HG03175 (cell line): ENCODE measurements around the gene SMIM20.
"Not testable (repeated sequence)": the region's sequence is repeated elsewhere in the genome, so short reads cannot be mapped to it uniquely, and the experiment has no call there.

Experiments used
- ATAC-seq: cut with Tn5 transposase; IDR thresholded peaks from one replicate; pipeline ENCODE4 v1.9.1; 2021; ENCODE audit warnings: mild to moderate bottlenecking, moderate library complexity; ENCODE audit not compliant: unreplicated experiment

The SMIM20 gene

DNA sequence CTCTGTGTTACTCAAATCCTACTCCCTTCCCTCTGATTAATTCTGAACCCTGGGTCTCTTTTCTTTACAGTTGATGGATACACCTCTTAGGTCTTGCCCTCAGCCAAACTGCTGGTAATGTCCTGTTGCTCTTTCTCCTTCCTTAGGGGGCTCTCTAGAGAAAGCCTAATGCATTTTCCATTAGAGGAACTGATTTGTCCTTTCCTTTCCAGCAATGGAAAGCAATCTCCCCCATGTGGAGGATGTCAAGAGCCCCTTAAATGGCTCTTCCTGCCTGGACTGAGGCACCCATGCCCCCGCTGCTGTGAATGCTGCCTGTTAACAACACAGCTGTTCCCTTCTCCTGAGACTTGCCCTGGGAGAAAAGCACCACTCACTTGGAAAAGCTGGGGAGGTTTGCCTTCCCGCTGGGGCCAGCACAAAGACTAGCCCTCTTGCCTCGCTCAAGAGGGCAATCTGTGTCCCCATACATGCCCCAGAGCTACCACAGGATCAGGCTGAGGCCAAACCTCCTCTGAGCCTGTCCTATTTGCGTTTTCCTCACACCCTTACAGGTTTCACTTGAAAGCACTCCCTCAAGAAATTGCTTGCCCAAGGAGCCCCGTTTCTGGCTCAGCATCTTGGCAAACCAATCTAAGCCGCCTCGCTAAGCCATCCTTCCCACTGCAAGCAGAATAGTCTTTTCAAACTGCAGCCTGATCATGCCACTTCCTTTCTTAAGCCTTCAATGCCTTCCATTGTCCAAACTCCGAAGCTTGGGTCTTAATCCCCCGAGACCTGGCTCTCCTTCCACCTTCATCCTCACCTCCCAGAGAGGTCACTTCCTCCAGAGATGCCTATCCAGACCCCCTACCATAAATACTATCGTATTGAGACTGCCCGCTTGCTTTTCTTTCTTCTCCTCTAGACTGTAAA is 23.2 kb upstream of the SMIM20 start:
- ATAC-seq = no peak

DNA sequence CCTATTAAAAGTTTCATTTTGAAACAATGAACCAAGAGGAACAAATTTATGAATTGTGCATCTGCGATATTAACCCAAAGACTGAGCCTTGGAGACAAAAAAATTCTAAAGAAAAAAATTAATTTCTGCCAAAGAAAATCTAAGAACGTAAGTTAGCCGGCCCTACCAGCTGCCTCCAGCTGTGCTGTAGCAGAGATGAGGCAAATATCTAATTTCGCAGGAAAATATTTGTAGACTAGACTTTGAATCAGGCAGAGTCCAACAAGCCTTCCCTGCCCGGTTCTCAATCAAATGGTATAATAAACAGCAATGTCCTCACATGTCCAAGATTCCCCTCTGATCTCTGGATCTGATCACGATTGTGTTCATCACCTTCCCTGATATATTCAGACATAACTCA is 21.2 kb upstream of the SMIM20 start:
- no peak for ATAC-seq

DNA sequence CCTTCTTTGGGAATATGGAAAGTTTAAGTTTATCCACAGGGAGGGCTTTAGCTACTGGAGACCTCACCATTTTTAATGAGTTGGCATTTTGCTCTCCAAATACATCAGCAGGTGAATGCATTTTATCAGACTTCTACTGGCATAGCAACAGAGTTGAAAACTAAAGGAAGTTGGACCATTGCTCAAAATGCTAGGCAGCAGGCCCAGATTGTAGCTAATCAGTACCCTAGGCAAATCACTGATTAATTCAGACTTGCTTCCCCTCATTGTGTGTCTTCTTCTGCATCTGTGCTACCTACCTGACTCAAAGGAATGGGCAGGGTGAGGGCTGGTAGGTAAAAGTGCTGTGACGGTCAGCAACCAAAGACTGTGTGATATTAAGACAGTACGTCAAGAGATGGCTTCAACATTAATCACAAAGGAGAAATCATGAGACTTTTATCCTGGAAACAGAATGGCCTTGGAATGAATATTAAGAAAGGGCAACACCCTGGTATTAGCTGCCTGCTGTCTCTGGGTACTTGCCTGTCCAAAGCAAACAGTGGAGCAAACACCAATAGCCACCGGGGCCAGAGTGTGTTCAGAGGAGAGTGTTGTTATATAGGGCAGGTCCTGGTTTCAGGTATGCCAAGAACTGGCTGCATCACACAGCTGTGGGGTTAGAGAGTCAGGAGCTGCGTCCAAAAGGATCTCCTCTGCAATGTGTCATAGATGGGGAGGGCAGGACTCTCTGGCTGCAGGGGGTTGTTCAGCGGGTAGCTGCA is 17.1 kb upstream of the SMIM20 start:
- ATAC-seq = no peak

DNA sequence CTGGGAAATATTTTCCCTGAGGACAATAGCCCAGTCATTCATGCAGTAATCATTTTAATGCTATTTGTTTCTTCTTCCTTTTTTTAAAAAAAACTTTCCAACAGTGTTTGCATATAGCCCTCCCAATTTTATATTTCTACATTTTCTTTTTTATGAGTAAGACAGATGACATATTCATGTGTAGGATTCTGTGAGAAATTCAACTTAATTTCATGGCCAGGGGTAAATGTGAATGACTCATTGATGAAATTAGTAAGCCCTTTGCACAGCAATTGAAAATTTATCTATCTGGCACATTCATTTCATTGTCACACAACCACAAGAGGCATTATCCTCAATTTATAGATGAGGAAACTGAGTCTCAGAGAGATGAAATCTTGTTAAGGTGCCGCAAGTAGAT is 13.7 kb upstream of the SMIM20 start:
- ATAC-seq = no peak

DNA sequence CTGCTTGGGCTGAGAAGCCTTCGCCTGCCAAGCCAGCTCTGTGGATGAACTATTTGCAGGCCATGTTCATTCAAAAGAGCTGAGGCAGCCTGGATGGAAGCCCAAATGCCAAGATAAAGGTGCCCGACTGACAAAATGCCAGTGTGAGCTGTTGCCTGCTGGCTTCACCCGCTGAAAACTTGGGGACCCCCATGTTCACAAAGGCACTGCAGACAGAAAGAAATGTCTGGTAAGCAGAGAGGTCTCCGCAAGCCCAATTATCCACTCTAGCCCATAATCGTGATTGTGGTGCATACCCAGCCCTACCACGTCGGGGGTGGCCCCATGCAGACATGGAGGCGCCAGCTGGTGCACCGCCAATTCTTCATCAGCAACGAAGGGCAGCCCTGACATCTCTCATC is 13.0 kb upstream of the SMIM20 start:
- ATAC-seq = no peak

DNA sequence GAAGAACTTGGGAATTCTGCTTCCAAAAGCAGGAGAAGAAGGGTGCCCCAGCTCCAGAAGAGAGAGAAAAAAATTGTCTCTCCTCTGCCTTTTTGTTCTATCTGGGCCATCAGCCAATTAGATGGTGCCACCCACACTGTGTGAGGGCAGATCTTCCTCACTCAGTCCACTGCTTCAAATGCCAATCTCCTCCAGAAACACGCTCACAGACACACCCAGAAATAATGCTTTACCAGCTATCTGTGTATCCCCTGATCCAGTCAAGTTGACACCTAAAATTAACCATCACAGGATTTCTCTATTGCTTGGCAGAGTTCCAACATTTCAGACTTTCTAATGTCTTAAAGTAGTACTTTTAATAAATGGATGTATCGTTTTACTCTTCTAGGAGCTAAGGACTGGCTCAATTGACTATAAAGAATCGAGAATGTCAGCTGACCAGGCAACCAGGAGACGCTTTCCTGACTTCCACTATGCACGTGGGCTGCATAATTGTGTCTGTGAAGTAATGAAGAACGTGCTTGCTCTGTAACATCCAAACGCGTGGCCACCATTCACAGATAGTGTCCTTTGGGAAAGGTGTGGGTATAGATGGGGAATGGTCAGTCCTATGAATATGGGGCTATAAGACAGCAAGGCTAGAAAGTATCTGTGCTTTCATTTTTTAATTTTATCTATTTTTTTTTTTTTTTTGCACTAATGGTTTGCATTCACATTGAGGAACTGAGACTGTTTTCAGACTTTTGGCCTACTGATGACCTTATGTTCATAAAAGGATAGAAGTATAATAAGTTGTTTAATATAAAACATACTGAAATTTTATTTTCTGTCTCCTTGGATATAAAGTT is 9.9 kb upstream of the SMIM20 start:
- ATAC-seq = peak; percentile 60

DNA sequence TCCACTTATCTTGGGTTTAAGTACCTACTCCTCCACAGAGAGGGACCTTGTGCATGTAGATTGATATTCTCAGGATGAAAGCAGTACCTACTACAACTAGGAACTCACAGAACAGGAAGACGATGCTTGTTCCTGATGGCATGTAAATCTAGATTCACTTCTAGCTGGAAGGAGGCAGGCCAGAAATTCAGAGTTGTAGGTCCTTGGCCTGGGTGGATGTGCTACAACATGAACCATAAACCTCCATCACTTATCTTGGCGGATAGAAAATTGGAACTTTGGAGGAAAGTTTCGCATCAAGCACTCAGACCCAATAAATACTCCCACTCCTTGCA is 9.3 kb upstream of the SMIM20 start:
- ATAC-seq = peak; percentile 42

DNA sequence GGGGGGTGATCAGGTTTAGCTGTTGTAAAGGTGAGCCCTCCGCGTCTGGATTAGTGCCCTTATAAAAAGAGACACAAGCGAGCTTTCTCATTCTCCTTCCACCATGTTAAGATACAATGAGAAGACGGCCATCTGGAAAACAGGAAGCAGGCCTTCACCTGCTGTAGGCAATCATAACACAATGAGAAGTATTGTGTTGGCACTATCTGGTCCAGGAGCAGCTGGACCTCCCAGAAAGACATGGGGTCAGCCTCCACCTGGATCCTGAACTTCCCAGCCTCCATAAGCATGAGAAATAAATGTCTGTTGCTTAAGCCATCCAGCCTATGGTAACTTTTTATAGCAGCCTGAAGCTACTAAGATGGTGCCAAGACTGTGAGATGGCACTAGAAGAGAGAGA is 8.6 kb upstream of the SMIM20 start:
- no peak for ATAC-seq

DNA sequence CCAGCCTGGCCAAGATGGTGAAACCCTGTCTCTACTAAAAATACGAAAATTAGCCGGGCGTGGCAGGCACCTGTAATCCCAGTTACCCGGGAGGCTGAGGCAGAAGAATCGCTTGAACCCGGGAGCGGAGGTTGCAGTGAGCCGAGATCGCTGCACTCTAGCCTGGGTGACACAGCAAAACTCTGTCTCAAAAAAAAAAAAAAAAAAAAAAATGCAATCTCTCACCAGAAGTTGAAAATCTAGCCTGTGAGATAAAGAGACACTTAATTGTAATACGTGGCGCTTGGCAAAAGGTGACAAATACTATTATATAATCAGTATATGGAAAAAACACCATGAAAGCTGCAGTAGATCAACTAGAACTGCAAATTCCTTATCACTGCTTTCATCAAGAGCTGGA is 7.9 kb upstream of the SMIM20 start:
- not testable (repeated sequence) for ATAC-seq

DNA sequence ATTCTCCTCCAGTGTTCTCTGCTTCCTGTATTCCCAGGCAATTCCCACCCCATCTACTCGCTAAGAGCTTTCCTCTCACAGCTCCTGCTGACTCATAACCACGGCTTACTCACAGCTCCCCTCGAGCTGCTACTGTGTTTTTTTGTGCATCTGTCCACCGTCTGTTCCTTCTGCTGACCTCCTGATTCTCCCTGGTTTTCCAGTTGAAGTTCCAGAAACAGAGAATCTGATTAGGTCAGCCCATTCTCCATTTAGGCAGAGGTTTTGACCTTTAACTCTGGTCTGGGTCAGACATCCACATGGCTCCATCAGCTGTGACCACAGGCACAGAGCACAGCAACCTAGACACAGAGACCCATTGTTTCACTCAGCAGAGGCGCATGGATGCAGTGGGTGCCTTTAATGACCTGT is 5.5 kb upstream of the SMIM20 start:
- ATAC-seq = no peak

DNA sequence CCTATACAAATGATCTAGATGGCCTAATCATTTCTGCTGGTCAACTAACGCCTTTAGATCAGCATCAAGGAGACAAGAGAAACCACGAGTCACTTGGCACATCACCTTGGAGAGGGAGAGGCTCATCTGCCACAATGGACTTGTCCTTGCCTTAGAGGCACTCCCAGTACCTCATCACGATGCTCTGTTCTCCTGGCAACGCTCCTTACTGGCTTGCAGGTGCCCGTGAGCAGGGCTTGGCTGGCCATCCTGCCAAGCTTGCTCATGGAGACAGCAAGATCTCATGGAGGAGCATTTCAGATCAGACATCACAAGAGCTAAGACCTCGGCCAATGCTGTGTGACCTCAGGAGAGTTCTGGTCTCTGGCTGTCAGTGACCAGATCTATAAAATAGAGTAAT is 2.7 kb upstream of the SMIM20 start:
- no peak for ATAC-seq

DNA sequence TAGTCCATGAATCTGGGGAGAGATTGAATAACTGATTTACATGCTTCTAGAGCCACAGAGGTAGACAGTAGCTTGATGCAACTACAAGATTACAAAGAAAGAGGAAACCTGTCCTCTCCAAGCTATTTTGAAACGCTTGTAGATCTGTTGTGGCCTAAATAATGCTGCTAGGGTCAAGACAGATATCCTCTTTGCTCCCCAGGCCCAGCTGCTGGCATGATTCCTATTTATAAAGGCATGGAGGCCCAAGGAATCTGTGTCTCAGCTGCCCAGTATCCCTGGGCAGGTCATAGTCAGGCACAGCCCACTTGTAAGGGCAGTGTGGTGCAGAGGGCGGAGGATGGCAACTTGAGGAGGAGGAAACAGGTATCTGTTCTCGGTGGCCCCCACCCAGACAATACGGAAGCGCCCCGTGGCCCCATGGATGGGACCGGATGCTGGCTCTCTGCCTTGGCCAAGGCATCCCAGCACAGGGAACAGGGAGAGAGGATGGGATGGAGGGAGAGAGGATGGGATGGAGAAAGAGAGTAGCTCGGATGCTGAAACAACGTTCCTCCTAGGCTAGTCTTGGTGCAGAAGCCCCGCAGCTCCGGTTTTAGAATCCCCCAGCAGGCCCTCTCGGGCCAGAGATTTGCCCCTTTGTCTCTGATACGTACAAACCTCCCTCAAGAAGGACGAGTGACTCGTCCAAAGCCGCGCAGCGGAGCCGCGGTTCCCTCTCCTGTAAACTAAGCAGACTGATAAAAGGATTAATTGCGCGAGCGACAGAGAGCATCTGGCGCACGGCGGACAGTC is 767 bp upstream of the SMIM20 start:
- ATAC-seq = peak; percentile 32

DNA sequence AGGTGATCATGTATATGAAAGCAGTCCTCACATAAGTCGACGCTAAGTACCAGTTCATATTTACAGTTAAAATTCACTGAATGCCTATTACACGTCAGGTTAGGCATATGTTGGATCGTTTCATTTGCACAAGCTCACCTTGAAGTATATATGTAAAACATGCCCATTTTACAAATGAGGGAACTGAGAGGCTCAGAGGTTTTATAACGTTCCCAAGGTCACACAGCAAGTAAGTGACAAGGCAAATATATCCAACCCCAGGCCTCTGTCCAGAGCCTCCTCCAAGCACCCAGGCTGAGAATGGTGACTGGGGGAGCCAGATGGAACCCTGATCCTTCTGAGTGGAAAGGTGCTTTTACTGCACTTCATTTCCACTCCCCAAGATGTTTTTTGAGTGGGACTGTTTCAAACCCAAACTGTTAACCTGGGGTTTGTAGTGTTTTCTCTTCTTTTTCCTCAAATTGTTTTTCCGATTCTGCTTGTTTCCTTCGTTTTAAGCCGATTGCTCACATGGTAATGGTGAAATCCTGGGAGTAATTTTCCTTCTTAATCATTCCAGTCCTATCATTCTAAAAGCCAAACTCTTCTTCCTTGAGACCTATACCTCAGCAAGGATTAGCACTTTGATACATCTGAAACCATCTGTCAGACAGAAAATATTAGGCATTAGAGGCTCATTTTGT is 791 bp downstream of the SMIM20 start:
- peak; percentile 0 for ATAC-seq

DNA sequence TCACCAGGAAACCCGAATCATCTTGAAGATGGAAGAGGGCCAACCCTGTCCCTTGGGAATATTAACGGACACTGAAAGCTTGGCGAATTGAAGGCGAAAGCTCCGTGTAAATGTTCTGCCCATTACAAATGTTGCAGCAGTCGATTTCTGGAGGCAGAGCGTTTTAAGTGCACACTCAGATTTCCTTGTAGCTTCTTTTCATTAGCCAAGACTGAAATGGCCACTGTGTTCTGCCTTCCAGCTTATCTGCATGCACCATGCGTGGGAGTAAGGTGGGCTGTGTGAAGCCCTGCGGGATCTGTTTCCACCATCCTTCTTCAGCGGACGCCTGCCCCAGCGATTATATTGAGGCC is 1.3 kb downstream of the SMIM20 start:
- no peak for ATAC-seq

DNA sequence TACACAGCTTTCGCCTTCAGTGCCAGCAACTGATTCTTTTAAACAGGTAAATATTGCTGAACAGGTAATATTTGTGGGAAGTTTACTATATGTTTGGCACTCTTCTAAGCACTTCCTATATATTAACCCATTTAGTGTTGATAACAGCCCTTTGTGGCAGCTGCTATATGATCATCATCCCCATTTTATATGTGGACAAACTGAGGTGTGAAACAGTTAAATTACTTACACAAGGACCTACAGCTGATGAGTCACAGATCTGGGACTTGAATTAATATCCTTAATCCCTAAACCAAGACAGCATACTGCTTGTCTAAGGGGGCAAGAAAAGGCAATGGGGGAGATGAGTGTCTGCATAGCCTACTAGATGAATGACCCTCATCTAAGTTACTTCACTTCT is 2.9 kb downstream of the SMIM20 start:
- no peak for ATAC-seq

DNA sequence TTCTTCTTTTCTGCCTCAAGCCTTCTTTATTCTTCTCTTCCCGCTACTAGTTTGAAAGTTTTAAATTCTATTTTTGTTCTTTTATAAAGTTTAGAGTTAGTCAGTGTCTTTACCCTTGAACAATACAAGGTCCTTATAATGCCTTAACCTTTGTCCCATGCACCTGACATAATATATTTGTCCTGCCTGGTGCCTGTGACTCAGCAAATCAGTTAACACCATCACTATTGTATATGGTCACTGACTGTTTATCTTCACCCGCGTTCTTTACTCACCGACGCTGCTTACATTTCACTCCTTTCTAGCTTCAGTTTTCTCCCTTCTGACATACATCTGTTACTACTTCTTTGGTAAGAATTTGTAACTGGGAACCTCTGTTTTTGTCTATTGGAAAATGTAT is 5.7 kb downstream of the SMIM20 start:
- no peak for ATAC-seq

DNA sequence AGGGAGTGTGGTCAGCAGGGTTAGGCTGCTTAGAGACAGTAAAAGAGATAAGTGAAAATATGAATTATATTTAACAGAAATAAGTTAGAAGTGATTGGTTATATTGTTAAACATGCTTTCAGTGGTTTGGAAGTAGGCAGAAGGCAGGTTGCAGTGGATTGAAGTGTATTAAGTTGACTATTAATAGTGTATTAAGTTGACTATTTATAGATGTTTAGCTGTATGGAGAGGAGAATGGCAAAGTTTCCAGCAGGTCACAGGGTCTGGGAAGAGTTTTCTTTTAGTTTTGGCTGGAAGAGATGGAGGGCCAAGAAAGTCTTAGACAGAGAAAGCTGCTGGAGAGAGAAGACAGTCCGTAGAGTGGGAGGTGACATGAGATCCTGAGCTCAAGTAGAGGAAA is 7.9 kb downstream of the SMIM20 start:
- no peak for ATAC-seq

DNA sequence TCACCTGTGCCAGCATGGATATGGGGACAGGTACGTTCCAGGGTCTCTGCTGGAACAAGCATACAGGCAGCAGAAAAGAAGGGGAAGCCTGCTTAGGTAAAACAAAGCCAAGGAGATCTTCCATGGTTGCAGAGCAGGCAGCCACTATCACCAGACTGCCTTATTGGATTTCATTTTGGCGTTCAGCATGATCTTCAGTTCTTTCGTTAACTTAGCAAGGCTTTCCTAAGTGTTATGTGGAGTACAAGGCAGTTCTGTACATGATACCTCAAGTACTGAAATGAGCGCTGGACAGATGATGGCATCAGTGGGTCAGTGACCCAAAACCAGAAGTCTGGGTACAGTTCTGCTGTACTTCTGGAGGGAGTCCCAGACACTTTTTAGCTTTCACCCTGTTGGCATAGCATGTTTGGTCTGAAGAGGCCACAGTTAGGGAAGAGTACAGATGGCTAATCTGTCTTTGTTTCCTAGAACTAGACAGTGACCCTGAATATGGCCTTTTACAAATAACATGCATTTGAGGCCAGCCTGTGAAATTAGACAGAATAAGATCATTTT is 8.9 kb downstream of the SMIM20 start:
- no peak for ATAC-seq

DNA sequence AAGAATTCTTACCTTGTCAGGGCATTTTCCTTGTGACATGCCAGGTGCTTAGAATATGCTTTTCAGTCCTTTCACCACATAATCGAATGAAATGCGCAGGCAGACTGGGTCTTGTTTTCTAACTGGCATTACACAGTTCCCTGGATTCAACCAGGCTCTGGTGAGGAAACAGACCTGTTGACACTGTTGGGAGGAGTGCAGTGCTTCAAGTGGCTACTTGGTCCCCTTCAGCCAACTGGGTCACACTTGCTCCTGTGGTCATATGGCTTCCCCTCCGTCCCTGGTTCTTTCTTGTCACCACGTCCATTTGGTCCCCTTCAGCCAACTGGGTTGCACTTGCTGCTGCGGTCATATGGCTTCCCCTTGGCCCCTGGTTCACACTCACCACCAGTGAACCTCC is 9.7 kb downstream of the SMIM20 start:
- no peak for ATAC-seq
